Kidney (tissue), 14 donors: ENCODE measurements around the gene AMMECR1. TPM values are rescaled to one million over a fixed set of nuclear protein-coding genes. Genes with fewer than 3 reads are reported as not detected.

Experiments
- DNase-seq, 5 donors: peaks; one replicate each; pipeline ENCODE4 v3.0.0-alpha.2; 2013 to 2020
- FAIRE-seq: peaks from 2 replicates; lab custom pipeline; 2012; peaks lifted over from hg19 to GRCh38; lab: Jason Lieb, UNC
- H3K27ac ChIP-seq, 2 donors: one replicate each; pipeline ENCODE4 v1.7.0; 2013; ENCODE audit warnings: low read depth in 2 of 2, low read length in 2 of 2, inconsistent platforms in 1 of 2
- H3K27me3 ChIP-seq: one replicate; pipeline ENCODE4 v1.7.1; 2013; ENCODE audit warnings: low read length, inconsistent platforms; ENCODE audit not compliant: control insufficient read depth, insufficient read depth
- H3K36me3 ChIP-seq, 3 donors: one replicate each; pipeline versions ENCODE4 v1.7.0 to v1.7.1; 2013; ENCODE audit warnings: low read length in 3 of 3, control low read depth in 1 of 3, inconsistent platforms in 1 of 3; ENCODE audit not compliant: insufficient read depth in 3 of 3, control insufficient read depth in 2 of 3
- H3K4me1 ChIP-seq, 3 donors: one replicate each; pipeline versions ENCODE4 v1.7.0 to v1.7.1; 2013; ENCODE audit warnings: low read length in 3 of 3, inconsistent platforms in 1 of 3, low read depth in 1 of 3; ENCODE audit not compliant: control insufficient read depth in 2 of 3, insufficient read depth in 2 of 3
- H3K4me3 ChIP-seq, 3 donors: one replicate each; pipeline versions ENCODE4 v1.7.0 to v1.8.1; 2013; ENCODE audit warnings: low read length in 3 of 3, control low read depth in 1 of 3, inconsistent platforms in 1 of 3
- H3K9ac ChIP-seq, 3 donors: one replicate each; pipeline versions ENCODE4 v1.7.0 to v1.7.1; 2013; ENCODE audit warnings: low read length in 3 of 3, control low read depth in 1 of 3, inconsistent platforms in 1 of 3
- H3K9me3 ChIP-seq, 3 donors: one replicate each; pipeline versions ENCODE4 v1.7.0 to v1.7.1; 2013; ENCODE audit warnings: low read length in 3 of 3, control low read depth in 1 of 3, inconsistent platforms in 1 of 3; ENCODE audit not compliant: control insufficient read depth in 2 of 3, insufficient read depth in 1 of 3
- CTCF ChIP-seq: IDR thresholded peaks from 3 replicates; pipeline ENCODE4 v1.5.1; 2012; ENCODE audit warnings: mild to moderate bottlenecking, moderate library complexity, borderline replicate concordance; ENCODE audit not compliant: insufficient read depth; ENCODE audit errors: extremely low read depth
- intact Hi-C: fragments of 100-400 bp; cut with DNase I; formaldehyde crosslinking; loops from one replicate; pipeline ENCODE4 v1.11.1; 2022
- polyA plus RNA-seq: library from polyadenylated mRNA; stranded (reverse); fragments of 350-450 nt; fragmentation: Illumina TruSeq; extraction: RNeasy Lipid Tissue Mini Kit (QIAGEN cat#74804); gene quantifications from one replicate; pipeline ENCODE4 v1.2.3, GENCODE V29; 2014; ENCODE audit warnings: low read depth, low replicate concordance; ENCODE audit not compliant: insufficient read depth
- total RNA-seq: library from RNA; stranded (reverse); fragmentation: NEBNext Ultra II Directional; extraction: Animal tissue kit (Norgen Biotek cat#: 25700); gene quantifications from one replicate; pipeline ENCODE4 v1.2.1, GENCODE V29; 2021
- donor health status: control.
- donor health status: control.
- donor health status: control.
- donor health status: control.
- donor health status: control.
- donor health status: DM: yes; HTN: yes; CAD: no.
- donor health status: Normal renal cell carcinoma (clear cell type).

Gene AMMECR1
- total and polyA plus RNA-seq, 2 donors from 2014 or later = 4.4 to 11.0 TPM

- TF ChIP-seq CTCF = no peak
- FAIRE-seq (no peak), DNase-seq (no peak)
- H3K9me3 ChIP-seq = no peaks in the 10 kb centered on the region
- H3K9ac ChIP-seq = no peak overlapping the region
- H3K36me3 ChIP-seq = no peaks in the 10 kb centered on the region
- H3K4me1 ChIP-seq = no peaks in the 10 kb centered on the region
- H3K27me3 ChIP-seq = no peaks in the 10 kb centered on the region
- no peak overlapping the region for H3K27ac ChIP-seq
- intact Hi-C loops = no loop called here
- no peak overlapping the region for H3K4me3 ChIP-seq
These were observed 30.3 kb downstream of the AMMECR1 start for GRCh38 chrX:110287605-110288004.

GRCh38 chrX:110286106-110286505 lies 31.8 kb downstream of the AMMECR1 start:
- H3K4me3 ChIP-seq = no peak overlapping the region
- no peak for DNase-seq
- no peaks in the 10 kb centered on the region for H3K36me3 ChIP-seq
- H3K9ac ChIP-seq = no peak overlapping the region
- H3K27me3 ChIP-seq = no peaks in the 10 kb centered on the region
- no peaks in the 10 kb centered on the region for H3K4me1 ChIP-seq
- H3K27ac ChIP-seq = no peak overlapping the region
- FAIRE-seq = no peak
- H3K9me3 ChIP-seq = no peaks in the 10 kb centered on the region
- no peak for TF ChIP-seq CTCF
- intact Hi-C loops = no loop called here

GRCh38 chrX:110284159-110284558 lies 33.7 kb downstream of the AMMECR1 start:
- intact Hi-C loops = no loop called here
- TF ChIP-seq CTCF = no peak
- FAIRE-seq (no peak), DNase-seq (no peak)
- no peaks in the 10 kb centered on the region for H3K9me3 ChIP-seq
- H3K9ac ChIP-seq = no peak overlapping the region
- no peaks in the 10 kb centered on the region for H3K4me1 ChIP-seq
- no peaks in the 10 kb centered on the region for H3K27me3 ChIP-seq
- no peaks in the 10 kb centered on the region for H3K36me3 ChIP-seq
- H3K27ac ChIP-seq = no peak overlapping the region
- no peak overlapping the region for H3K4me3 ChIP-seq

- H3K4me1 ChIP-seq = no peaks in the 10 kb centered on the region
- H3K36me3 ChIP-seq = no peaks in the 10 kb centered on the region
- no peaks in the 10 kb centered on the region for H3K27me3 ChIP-seq
- intact Hi-C loops = no loop called here
- no peak for DNase-seq
- no peak overlapping the region for H3K4me3 ChIP-seq
- H3K9me3 ChIP-seq = no peaks in the 10 kb centered on the region
- TF ChIP-seq CTCF = no peak
- no peak for FAIRE-seq
- H3K27ac ChIP-seq = no peak overlapping the region
- no peak overlapping the region for H3K9ac ChIP-seq
These were observed 35.0 kb downstream of the AMMECR1 start for GRCh38 chrX:110282922-110283321.
